HEK293 (cell line): ENCODE measurements around the gene IRF3.

Experiments used
- CTCF ChIA-PET: fragments of 350-600 bp; formaldehyde crosslinking; extraction: SDS; loops from one replicate; lab custom pipeline; 2021; ENCODE audit warnings: antibody characterized with exemption; lab: Yijun Ruan, JAX
- POLR2A ChIA-PET: fragments of 300-600 bp; formaldehyde crosslinking; extraction: SDS; loops from one replicate; lab custom pipeline; 2020; ENCODE audit warnings: antibody characterized with exemption, inconsistent platforms; lab: Yijun Ruan, JAX
- H3K27ac ChIP-seq: fragments of 200-500 bp; sonication (Bioruptor generic); 2 replicates; pipeline ENCODE4 v1.5.1; 2014; ENCODE audit warnings: low read depth, low read length, control low read depth, inconsistent platforms; ENCODE audit errors: extremely low read depth
- H3K36me3 ChIP-seq, 2 experiments: fragments of 200-500 bp in 1 of 2; sonication (Bioruptor generic) in 1 of 2; 1 replicate in 1 of 2; 2 replicates in 1 of 2; pipeline ENCODE4 v1.5.1; 2014 to 2017; ENCODE audit warnings: inconsistent platforms in 2 of 2, low read length in 2 of 2; ENCODE audit not compliant: control insufficient read depth in 2 of 2, insufficient read depth in 1 of 2
- H3K4me1 ChIP-seq: fragments of 200-500 bp; sonication (Bioruptor generic); 2 replicates; pipeline ENCODE4 v1.5.1; 2014; ENCODE audit warnings: mild to moderate bottlenecking, low read length, inconsistent platforms; ENCODE audit not compliant: control insufficient read depth, insufficient read depth
- H3K4me3 ChIP-seq: 2 replicates; pipeline ENCODE4 v1.5.1; 2011; ENCODE audit warnings: low read depth, mild to moderate bottlenecking, control low read depth, low read length, moderate library complexity
- H3K9me3 ChIP-seq: fragments of 200-500 bp; sonication (Bioruptor generic); 2 replicates; pipeline ENCODE4 v1.5.1; 2014; ENCODE audit warnings: low read depth, low read length, inconsistent platforms; ENCODE audit not compliant: control insufficient read depth, insufficient read depth
- HOXC10 ChIP-seq: sonication (generic); formaldehyde crosslinking; IDR thresholded peaks from 2 replicates; pipeline ENCODE4 v1.8.1; 2023; ENCODE audit warnings: mild to moderate bottlenecking, missing genetic modification reagents
- KLF16 ChIP-seq: fragments of 450-650 bp; formaldehyde crosslinking; IDR thresholded peaks from 2 replicates; pipeline ENCODE4 v1.5.1; 2017; ENCODE audit warnings: missing biosample characterization, missing genetic modification characterization
- REST ChIP-seq: fragments of 450-650 bp; formaldehyde crosslinking; IDR thresholded peaks from 2 replicates; pipeline ENCODE4 v1.5.1; 2016; ENCODE audit warnings: missing biosample characterization, missing genetic modification characterization
- SP3 ChIP-seq: fragments of 450-650 bp; formaldehyde crosslinking; IDR thresholded peaks from 2 replicates; pipeline ENCODE4 v1.5.1; 2016; ENCODE audit warnings: missing biosample characterization, missing genetic modification characterization
- ZBTB49 ChIP-seq: fragments of 450-650 bp; formaldehyde crosslinking; IDR thresholded peaks from 2 replicates; pipeline ENCODE4 v1.5.1; 2016; ENCODE audit warnings: missing biosample characterization, missing genetic modification characterization, low read depth
- ZNF138 ChIP-seq: fragments of 450-650 bp; formaldehyde crosslinking; IDR thresholded peaks from 2 replicates; pipeline ENCODE4 v1.5.1; 2016; ENCODE audit warnings: missing biosample characterization, missing genetic modification characterization, borderline replicate concordance
- ZNF146 ChIP-seq: fragments of 450-650 bp; formaldehyde crosslinking; IDR thresholded peaks from 2 replicates; pipeline ENCODE4 v1.5.1; 2016; ENCODE audit warnings: missing biosample characterization, missing genetic modification characterization
- ZNF174 ChIP-seq: fragments of 450-650 bp; formaldehyde crosslinking; IDR thresholded peaks from 2 replicates; pipeline ENCODE4 v1.5.0; 2017; ENCODE audit warnings: missing biosample characterization, mild to moderate bottlenecking, missing genetic modification characterization
- ZNF211 ChIP-seq: fragments of 450-650 bp; formaldehyde crosslinking; IDR thresholded peaks from 2 replicates; pipeline ENCODE4 v1.5.1; 2016; ENCODE audit warnings: low read depth, missing biosample characterization, missing genetic modification characterization
- ZNF214 ChIP-seq: fragments of 450-650 bp; formaldehyde crosslinking; IDR thresholded peaks from 2 replicates; pipeline ENCODE4 v1.5.1; 2017; ENCODE audit warnings: missing biosample characterization, mild to moderate bottlenecking, missing genetic modification characterization, borderline replicate concordance
- ZNF24 ChIP-seq: fragments of 450-650 bp; formaldehyde crosslinking; IDR thresholded peaks from 2 replicates; pipeline ENCODE4 v1.5.1; 2016; ENCODE audit warnings: missing biosample characterization, missing genetic modification characterization
- ZNF354C ChIP-seq: fragments of 450-650 bp; formaldehyde crosslinking; IDR thresholded peaks from 2 replicates; pipeline ENCODE4 v1.5.1; 2016; ENCODE audit warnings: missing biosample characterization, missing genetic modification characterization, low read depth, borderline replicate concordance
- ZNF394 ChIP-seq: fragments of 450-650 bp; formaldehyde crosslinking; IDR thresholded peaks from 2 replicates; pipeline ENCODE4 v1.5.1; 2016; ENCODE audit warnings: missing biosample characterization, missing genetic modification characterization, mild to moderate bottlenecking, moderate library complexity, borderline replicate concordance
- ZNF529 ChIP-seq: fragments of 450-650 bp; formaldehyde crosslinking; IDR thresholded peaks from 2 replicates; pipeline ENCODE4 v1.5.1; 2017; ENCODE audit warnings: missing genetic modification characterization, missing biosample characterization; ENCODE audit not compliant: insufficient replicate concordance
- ZNF658 ChIP-seq: fragments of 450-650 bp; formaldehyde crosslinking; IDR thresholded peaks from 2 replicates; pipeline ENCODE4; 2016; ENCODE audit warnings: missing biosample characterization, missing genetic modification characterization
- ZNF670 ChIP-seq: fragments of 450-650 bp; formaldehyde crosslinking; IDR thresholded peaks from 2 replicates; pipeline ENCODE4 v1.5.1; 2016; ENCODE audit warnings: missing biosample characterization, missing genetic modification characterization, low read depth
- ZNF776 ChIP-seq: fragments of 450-650 bp; formaldehyde crosslinking; IDR thresholded peaks from 2 replicates; pipeline ENCODE4 v1.5.0; 2017; ENCODE audit warnings: missing biosample characterization, missing genetic modification characterization, borderline replicate concordance
- ZSCAN4 ChIP-seq: fragments of 450-650 bp; formaldehyde crosslinking; IDR thresholded peaks from 2 replicates; pipeline ENCODE4 v1.5.1; 2017; ENCODE audit warnings: missing biosample characterization, missing genetic modification characterization
- TF ChIP-seq, protein P1 (sequence below): fragments of 450-650 bp; formaldehyde crosslinking; IDR thresholded peaks from 2 replicates; pipeline ENCODE4 v1.5.1; 2017; ENCODE audit warnings: missing biosample characterization, missing genetic modification characterization
- TF ChIP-seq, protein P2 (sequence below): fragments of 450-650 bp; formaldehyde crosslinking; optimal IDR thresholded peaks from 2 replicates; pipeline ENCODE3; 2016; ENCODE audit warnings: missing biosample characterization, mild to moderate bottlenecking, missing genetic modification characterization

Gene IRF3

GRCh38 chr19:49645995-49646394 is 19.7 kb downstream of the IRF3 start:
- H3K9me3 ChIP-seq = no peaks in the 10 kb centered on the region
- peaks cover 10% of the 10 kb centered on the region for H3K4me1 ChIP-seq
- ChIA-PET POLR2A (interaction anchor here (0.6 to 1.4 kb wide), 4 partner anchors 10 to 125 kb away, joined by 3 to 11 read pairs (median 5); partner anchors contain the start of genes BCL2L12, IRF3 and PRMT1), CTCF (no interaction called here)
- H3K27ac ChIP-seq = no peak overlapping the region
- no peak overlapping the region for H3K4me3 ChIP-seq
- TF ChIP-seq ZNF776 (tag by site-specific recombination) (no peak), ZNF529 (tag by site-specific recombination) (no peak), ZNF354C (tag by site-specific recombination) (no peak), REST (tag by site-specific recombination) (no peak), ZBTB49 (tag by site-specific recombination) (no peak), ZNF211 (tag by site-specific recombination) (no peak), KLF16 (no peak), ZNF174 (no peak), ZNF670 (no peak), ZNF146 (tag by site-specific recombination) (no peak), ZNF138 (tag by site-specific recombination) (no peak), ZNF658 (no peak), ZSCAN4 (tag by site-specific recombination) (no peak), ZNF24 (tag by site-specific recombination) (no peak), SP3 (tag by site-specific recombination) (no peak), HOXC10 (CRISPR knock-in tag) (no peak), ZNF394 (tag by site-specific recombination) (no peak), ZNF214 (tag by site-specific recombination) (no peak)
- TF ChIP-seq, protein P1, sequence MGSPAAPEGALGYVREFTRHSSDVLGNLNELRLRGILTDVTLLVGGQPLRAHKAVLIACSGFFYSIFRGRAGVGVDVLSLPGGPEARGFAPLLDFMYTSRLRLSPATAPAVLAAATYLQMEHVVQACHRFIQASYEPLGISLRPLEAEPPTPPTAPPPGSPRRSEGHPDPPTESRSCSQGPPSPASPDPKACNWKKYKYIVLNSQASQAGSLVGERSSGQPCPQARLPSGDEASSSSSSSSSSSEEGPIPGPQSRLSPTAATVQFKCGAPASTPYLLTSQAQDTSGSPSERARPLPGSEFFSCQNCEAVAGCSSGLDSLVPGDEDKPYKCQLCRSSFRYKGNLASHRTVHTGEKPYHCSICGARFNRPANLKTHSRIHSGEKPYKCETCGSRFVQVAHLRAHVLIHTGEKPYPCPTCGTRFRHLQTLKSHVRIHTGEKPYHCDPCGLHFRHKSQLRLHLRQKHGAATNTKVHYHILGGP (tag by site-specific recombination) = no peak
- TF ChIP-seq, protein P2, sequence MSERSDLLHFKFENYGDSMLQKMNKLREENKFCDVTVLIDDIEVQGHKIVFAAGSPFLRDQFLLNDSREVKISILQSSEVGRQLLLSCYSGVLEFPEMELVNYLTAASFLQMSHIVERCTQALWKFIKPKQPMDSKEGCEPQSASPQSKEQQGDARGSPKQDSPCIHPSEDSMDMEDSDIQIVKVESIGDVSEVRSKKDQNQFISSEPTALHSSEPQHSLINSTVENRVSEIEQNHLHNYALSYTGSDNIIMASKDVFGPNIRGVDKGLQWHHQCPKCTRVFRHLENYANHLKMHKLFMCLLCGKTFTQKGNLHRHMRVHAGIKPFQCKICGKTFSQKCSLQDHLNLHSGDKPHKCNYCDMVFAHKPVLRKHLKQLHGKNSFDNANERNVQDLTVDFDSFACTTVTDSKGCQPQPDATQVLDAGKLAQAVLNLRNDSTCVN = no peak
- peaks cover 37 to 66% of the 10 kb centered on the region in 2 experiments for H3K36me3 ChIP-seq
